Uterus (tissue), 4 donors: ENCODE data around the gene PUM2. TPM values are rescaled to one million over a fixed set of nuclear protein-coding genes. Genes with fewer than 3 reads are reported as not detected.

Experiments
- DNase-seq, 2 donors: peaks; one replicate each; pipeline ENCODE4 v3.0.0-alpha.2; 2019 to 2020
- H3K27ac ChIP-seq, 2 donors: fragments of 200-600 bp; sonication (generic); 1 replicate in 1 of 2; 2 replicates in 1 of 2; pipeline ENCODE4 v1.5.1; 2016 to 2018
- H3K27me3 ChIP-seq, 2 donors: fragments of 200-600 bp; sonication (generic); one replicate each; pipeline ENCODE4 v1.5.1; 2018 to 2019; ENCODE audit warnings: control low read depth in 1 of 2
- H3K36me3 ChIP-seq, 2 donors: fragments of 200-600 bp; sonication (generic); one replicate each; pipeline ENCODE4 v1.5.1; 2019; ENCODE audit warnings: control low read depth in 1 of 2
- H3K4me1 ChIP-seq, 2 donors: fragments of 200-600 bp; sonication (generic); one replicate each; pipeline ENCODE4 v1.5.1; 2018 to 2019; ENCODE audit warnings: control low read depth in 1 of 2
- H3K4me3 ChIP-seq, 2 donors: fragments of 200-600 bp; sonication (generic); 1 replicate in 1 of 2; 2 replicates in 1 of 2; pipeline ENCODE4 v1.5.1; 2018 to 2019; ENCODE audit warnings: mild to moderate bottlenecking in 1 of 2
- H3K9me3 ChIP-seq, 2 donors: fragments of 200-600 bp; sonication (generic); one replicate each; pipeline ENCODE4 v1.5.1; 2019; ENCODE audit warnings: control low read depth in 1 of 2
- CTCF ChIP-seq, 4 experiments: fragments of 200-600 bp in 2 of 4; fragments of 450-650 bp in 2 of 4; sonication (generic) in 2 of 4; IDR thresholded peaks; one replicate each; pipeline ENCODE4 v1.5.1; 2016 to 2019; ENCODE audit warnings: antibody characterized with exemption in 4 of 4, mild to moderate bottlenecking in 2 of 4, moderate library complexity in 1 of 4
- POLR2A ChIP-seq, 2 donors: fragments of 450-650 bp; IDR thresholded peaks; one replicate each; pipeline ENCODE4 v1.6.1; 2016; ENCODE audit warnings: antibody characterized with exemption in 2 of 2, mild to moderate bottlenecking in 1 of 2, moderate library complexity in 1 of 2
- intact Hi-C: fragments of 100-400 bp; cut with DNase I; formaldehyde crosslinking; loops from one replicate; pipeline ENCODE4 v1.15.1; 2023; ENCODE audit warnings: low total_unique reads
- small RNA-seq: library from RNA; depleted of rRNA; stranded (forward); fragments of <200 nt; gene quantifications from one replicate; pipeline ENCODE3, GENCODE V24; 2016
- total RNA-seq, 4 donors: library from RNA; depleted of rRNA in 3 of 4; stranded (reverse); fragments of >200 nt in 3 of 4; gene quantifications; one replicate each; pipeline versions ENCODE4 v1.1.0 to v1.2.4, GENCODE V29; 2014 to 2023
- donor health status: DM: yes; HTN: yes; CAD: no.

The PUM2 gene
- total RNA-seq, 4 donors from 2014 or later, result 51.0 to 138 (median 103) TPM

GRCh38 chr2:20201671-20202070 is 149.0 kb downstream of the PUM2 start:
- intact Hi-C loops, result no loop called here
- no peaks in the 10 kb centered on the region for H3K27me3 ChIP-seq
- no peak for DNase-seq
- no peaks in the 10 kb centered on the region for H3K36me3 ChIP-seq
- H3K27ac ChIP-seq, result no peak overlapping the region
- no peaks in the 10 kb centered on the region for H3K9me3 ChIP-seq
- no peaks in the 10 kb centered on the region for H3K4me1 ChIP-seq
- H3K4me3 ChIP-seq, result no peak overlapping the region
- no peak for TF ChIP-seq CTCF (IDR thresholded peaks at IDR 0.05)
- TF ChIP-seq POLR2A (IDR thresholded peaks at IDR 0.05), result no peak

DNA sequence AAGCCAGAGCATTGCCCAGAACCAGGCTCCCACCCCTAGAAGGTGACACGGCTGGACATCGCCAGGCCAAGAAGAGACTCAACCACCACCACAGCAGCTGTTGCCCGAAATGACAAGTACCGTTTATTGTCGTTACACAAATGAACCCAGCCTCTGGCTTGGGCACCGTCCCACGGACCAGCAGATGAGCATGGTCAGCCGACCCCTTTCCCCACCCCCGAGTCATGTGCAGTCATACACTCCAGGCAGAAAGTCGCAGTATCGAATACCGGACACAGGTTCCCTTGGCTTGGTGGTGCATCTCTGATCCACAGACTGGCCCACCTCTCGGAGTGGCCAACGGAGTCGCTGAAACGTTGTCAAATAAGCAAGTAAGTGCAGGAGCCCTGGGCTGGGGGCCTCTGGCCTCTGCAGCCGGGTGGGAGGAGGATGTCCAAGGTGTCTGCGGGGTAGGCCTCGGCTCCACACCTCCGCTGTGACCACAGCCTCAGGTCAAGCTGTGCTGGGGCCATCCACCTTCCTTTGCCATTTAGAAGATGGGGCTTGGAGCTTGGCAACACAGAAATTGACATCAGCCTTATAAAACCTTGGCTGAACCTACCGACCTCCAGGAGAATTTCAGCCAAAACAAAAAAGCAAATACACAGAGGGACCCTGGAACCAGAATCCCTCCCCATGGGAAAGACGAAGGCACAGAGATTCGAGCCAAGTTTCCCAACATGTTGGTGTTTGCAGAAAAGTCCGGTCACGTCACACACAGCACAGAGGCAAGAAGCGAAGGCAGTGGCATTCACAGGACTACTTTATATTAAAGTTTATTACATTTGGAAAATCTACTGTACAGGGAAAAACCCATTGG is 149.7 kb downstream of the PUM2 start:
- no peaks in the 10 kb centered on the region for H3K9me3 ChIP-seq
- H3K4me3 ChIP-seq, result no peak overlapping the region
- no peak overlapping the region for H3K27ac ChIP-seq
- no peaks in the 10 kb centered on the region for H3K27me3 ChIP-seq
- DNase-seq, result no peak
- H3K36me3 ChIP-seq, result no peaks in the 10 kb centered on the region
- intact Hi-C loops, result no loop called here
- H3K4me1 ChIP-seq, result no peaks in the 10 kb centered on the region
- no peak for TF ChIP-seq CTCF (IDR thresholded peaks at IDR 0.05)
- no peak for TF ChIP-seq POLR2A (IDR thresholded peaks at IDR 0.05)

GRCh38 chr2:20199633-20200270 is 150.9 kb downstream of the PUM2 start:
- no peak for TF ChIP-seq POLR2A (IDR thresholded peaks at IDR 0.05)
- no peak for TF ChIP-seq CTCF (IDR thresholded peaks at IDR 0.05)
- DNase-seq, result no peak
- no peak overlapping the region for H3K4me3 ChIP-seq
- no peak overlapping the region for H3K27ac ChIP-seq
- no peaks in the 10 kb centered on the region for H3K27me3 ChIP-seq
- no peaks in the 10 kb centered on the region for H3K36me3 ChIP-seq
- intact Hi-C loops, result no loop called here
- H3K4me1 ChIP-seq, result no peaks in the 10 kb centered on the region
- no peaks in the 10 kb centered on the region for H3K9me3 ChIP-seq

DNA sequence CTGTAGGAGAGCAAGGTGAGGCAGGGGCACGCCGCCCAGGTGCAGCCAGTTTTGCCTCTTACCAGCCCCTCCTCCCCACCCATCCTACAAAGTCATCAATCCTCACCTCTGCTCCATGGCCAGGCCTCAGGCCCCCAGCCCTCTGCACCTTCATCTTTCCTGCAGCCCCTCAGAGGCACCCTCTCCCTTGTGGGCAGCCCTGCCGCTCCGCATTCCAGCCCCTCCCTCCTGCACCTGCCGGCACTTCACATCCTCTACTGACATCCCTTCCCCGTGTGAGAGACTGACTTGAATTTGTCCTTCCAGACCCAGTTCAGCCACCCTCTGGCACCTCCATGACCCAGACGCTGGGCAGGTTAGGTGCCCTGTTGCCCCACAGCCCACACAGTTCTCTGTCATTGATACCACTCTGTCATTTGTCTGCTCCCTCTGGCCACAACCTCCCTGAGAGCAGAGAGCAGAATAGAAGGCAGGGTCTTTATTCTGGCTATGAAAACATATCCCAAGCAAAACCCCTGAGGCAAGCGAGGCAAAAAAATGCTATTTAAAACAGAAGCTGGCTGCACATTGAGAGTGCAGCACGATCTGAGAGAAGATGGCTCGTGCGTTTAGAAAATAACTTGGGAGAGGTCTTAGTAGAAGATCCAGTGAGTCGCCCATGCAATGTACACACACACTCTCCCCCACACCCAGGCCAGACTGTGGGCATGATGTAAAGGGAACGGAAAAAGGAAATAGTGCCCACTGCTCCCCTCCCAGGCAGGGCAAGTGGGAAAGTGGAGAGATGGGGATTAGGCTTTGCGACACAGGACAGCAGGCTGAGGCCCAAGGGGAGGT is 151.6 kb downstream of the PUM2 start:
- intact Hi-C loops, result no loop called here
- Histone ChIP-seq H3K27me3 (no peaks in the 10 kb centered on the region), H3K27ac (no peak overlapping the region), H3K4me3 (no peak overlapping the region), H3K9me3 (no peaks in the 10 kb centered on the region), H3K36me3 (no peaks in the 10 kb centered on the region), H3K4me1 (no peaks in the 10 kb centered on the region)
- DNase-seq, result no peak
- no peak for TF ChIP-seq CTCF (IDR thresholded peaks at IDR 0.05)
- no peak for TF ChIP-seq POLR2A (IDR thresholded peaks at IDR 0.05)

Small RNAs within 50 kb of the gene (small RNA-seq; reads per million reads assigned to genes)
- not detected for gene RNU7-113P

Other genes with a start within 250 kb of the PUM2 start
- gene SDC1, start 125.7 kb downstream of the PUM2 start, total RNA-seq, result 10 to 100 TPM in 1 of 4 donors, 1 to 10 TPM in 1, under 1 TPM in 1, not detected in 1; 0.29 to 30.1 (median 3.0) TPM
- gene RHOB, start 96.2 kb upstream of the PUM2 start, total RNA-seq, result 1,000 to 10,000 TPM in 1 of 4 donors, 100 to 1,000 TPM in 3; 242 to 1,280 (median 486) TPM